Thyroid gland (tissue), 4 donors: ENCODE results near the gene DNAJC1.

Source experiments
- POLR2A ChIP-seq, 2 donors: fragments of 450-650 bp; IDR thresholded peaks; one replicate each; pipeline ENCODE4 v1.6.1; 2017; ENCODE audit warnings: antibody characterized with exemption in 2 of 2, mild to moderate bottlenecking in 2 of 2, moderate library complexity in 1 of 2
- TF ChIP-seq, protein P1 (sequence below), 6 experiments: fragments of 200-600 bp in 3 of 6; fragments of 450-650 bp in 3 of 6; sonication (generic) in 3 of 6; IDR thresholded peaks; one replicate each; pipeline ENCODE4 v1.5.1; 2016 to 2019; ENCODE audit warnings: antibody characterized with exemption in 6 of 6, mild to moderate bottlenecking in 2 of 6, inconsistent platforms in 1 of 6, moderate library complexity in 1 of 6

DNA sequence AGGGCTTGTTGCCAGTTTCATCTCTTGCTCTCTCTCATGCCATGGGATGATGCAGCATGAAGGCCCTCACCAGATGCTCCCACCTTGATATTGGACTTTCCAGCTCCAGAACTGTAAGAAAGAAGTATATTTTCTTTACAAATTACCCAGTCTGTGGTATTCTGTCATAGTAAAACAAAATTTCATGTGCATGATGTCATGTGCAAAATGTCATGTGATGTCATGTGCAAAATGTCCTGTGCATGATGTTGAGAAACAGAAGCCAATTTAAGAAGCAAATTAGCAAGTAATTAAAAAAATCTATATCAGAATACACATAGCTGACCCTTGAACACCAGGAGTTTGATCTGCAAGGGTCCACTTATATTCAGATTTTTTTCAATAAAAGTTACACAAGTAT, 56.6 kb downstream of the DNAJC1 start:
- TF ChIP-seq POLR2A (IDR thresholded peaks at IDR 0.05): no peak
- TF ChIP-seq, protein P1, sequence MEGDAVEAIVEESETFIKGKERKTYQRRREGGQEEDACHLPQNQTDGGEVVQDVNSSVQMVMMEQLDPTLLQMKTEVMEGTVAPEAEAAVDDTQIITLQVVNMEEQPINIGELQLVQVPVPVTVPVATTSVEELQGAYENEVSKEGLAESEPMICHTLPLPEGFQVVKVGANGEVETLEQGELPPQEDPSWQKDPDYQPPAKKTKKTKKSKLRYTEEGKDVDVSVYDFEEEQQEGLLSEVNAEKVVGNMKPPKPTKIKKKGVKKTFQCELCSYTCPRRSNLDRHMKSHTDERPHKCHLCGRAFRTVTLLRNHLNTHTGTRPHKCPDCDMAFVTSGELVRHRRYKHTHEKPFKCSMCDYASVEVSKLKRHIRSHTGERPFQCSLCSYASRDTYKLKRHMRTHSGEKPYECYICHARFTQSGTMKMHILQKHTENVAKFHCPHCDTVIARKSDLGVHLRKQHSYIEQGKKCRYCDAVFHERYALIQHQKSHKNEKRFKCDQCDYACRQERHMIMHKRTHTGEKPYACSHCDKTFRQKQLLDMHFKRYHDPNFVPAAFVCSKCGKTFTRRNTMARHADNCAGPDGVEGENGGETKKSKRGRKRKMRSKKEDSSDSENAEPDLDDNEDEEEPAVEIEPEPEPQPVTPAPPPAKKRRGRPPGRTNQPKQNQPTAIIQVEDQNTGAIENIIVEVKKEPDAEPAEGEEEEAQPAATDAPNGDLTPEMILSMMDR (IDR thresholded peaks at IDR 0.05): no peak
